Suprapubic skin (tissue), 4 donors: ENCODE data around the gene LTV1.
"Not testable (repeated sequence)": the region's sequence is repeated elsewhere in the genome, so short reads cannot be mapped to it uniquely, and the experiment has no call there.

Experiments used
- CTCF ChIP-seq, 2 donors: fragments of 200-600 bp in 1 of 2; fragments of 450-650 bp in 1 of 2; sonication (generic) in 1 of 2; IDR thresholded peaks; one replicate each; pipeline ENCODE4 v1.5.1; 2016 to 2019; ENCODE audit warnings: antibody characterized with exemption in 2 of 2, mild to moderate bottlenecking in 1 of 2, moderate library complexity in 1 of 2
- EP300 ChIP-seq: sonication (generic); formaldehyde crosslinking; IDR thresholded peaks from one replicate; pipeline ENCODE4 v1.6.1; 2017; ENCODE audit warnings: antibody characterized with exemption
- POLR2AphosphoS5 ChIP-seq, 3 donors: sonication (generic); formaldehyde crosslinking; IDR thresholded peaks; one replicate each; pipeline ENCODE4 v1.6.1; 2017; ENCODE audit warnings: antibody characterized with exemption in 3 of 3

GRCh38 chr6:143868808-143869207, 25.7 kb downstream of the LTV1 start:
- not testable (repeated sequence) for TF ChIP-seq CTCF (IDR thresholded peaks at IDR 0.05); EP300; POLR2AphosphoS5 (IDR thresholded peaks at IDR 0.05)
